Ovary (tissue), 3 donors: ENCODE measurements around the gene FOS.

Source experiments
- CTCF ChIP-seq, 3 donors: fragments of 450-650 bp in 2 of 3; fragments of 200-600 bp in 1 of 3; IDR thresholded peaks; one replicate each; pipeline versions ENCODE4 v1.5.1 to v1.8.0; 2016 to 2022; ENCODE audit warnings: antibody characterized with exemption in 3 of 3, mild to moderate bottlenecking in 1 of 3
- POLR2A ChIP-seq: fragments of 450-650 bp; IDR thresholded peaks from one replicate; pipeline ENCODE4 v1.6.1; 2017; ENCODE audit warnings: antibody characterized with exemption, mild to moderate bottlenecking, moderate library complexity
- donor health status: DM: no; HTN: no; CAD: no.

- TF ChIP-seq CTCF (IDR thresholded peaks at IDR 0.05) (no peak), POLR2A (no peak)
These were observed 30.7 kb upstream of the FOS start for GRCh38 chr14:75247939-75248338.
